Neuronal stem cell (in vitro differentiated cells): ENCODE data around the gene PARP6.
A peak's percentile ranks its signal among the peaks of the same experiment; 100 is the strongest.

Experiments used
- DNase-seq: peaks from one replicate; pipeline ENCODE4 v3.0.0-alpha.2; 2013; ENCODE audit warnings: low spot score
- H2AFZ ChIP-seq: one replicate; pipeline ENCODE4 v1.6.1; 2013; ENCODE audit warnings: mild to moderate bottlenecking, low read length, inconsistent platforms
- H2AK5ac ChIP-seq: 2 replicates; pipeline ENCODE4 v1.6.1; 2013; ENCODE audit warnings: low read depth, mild to moderate bottlenecking, inconsistent platforms, low read length, moderate library complexity, mixed read lengths
- H2BK120ac ChIP-seq: 2 replicates; pipeline ENCODE4 v1.6.1; 2013; ENCODE audit warnings: low read depth, mild to moderate bottlenecking, inconsistent platforms, low read length, moderate library complexity, mixed read lengths
- H2BK12ac ChIP-seq: one replicate; pipeline ENCODE4 v1.6.1; 2013; ENCODE audit warnings: low read length, inconsistent platforms
- H2BK15ac ChIP-seq: 2 replicates; pipeline ENCODE4 v1.6.1; 2013; ENCODE audit warnings: mild to moderate bottlenecking, low read length, inconsistent platforms, mixed read lengths
- H2BK5ac ChIP-seq: one replicate; pipeline ENCODE4 v1.6.1; 2013; ENCODE audit warnings: inconsistent platforms, mild to moderate bottlenecking, low read length, moderate library complexity
- H3K14ac ChIP-seq: one replicate; pipeline ENCODE4 v1.6.1; 2013; ENCODE audit warnings: low read length, inconsistent platforms
- H3K18ac ChIP-seq: 2 replicates; pipeline ENCODE4 v1.6.1; 2013; ENCODE audit warnings: low read length, inconsistent platforms
- H3K23ac ChIP-seq: 2 replicates; pipeline ENCODE4 v1.6.1; 2013; ENCODE audit warnings: low read depth, mild to moderate bottlenecking, mixed read lengths, low read length, inconsistent platforms; ENCODE audit not compliant: poor library complexity
- H3K27ac ChIP-seq: replicated peaks from 3 replicates; pipeline ENCODE4 v1.5.1; 2013; ENCODE audit warnings: low read length, inconsistent platforms
- H3K27me3 ChIP-seq, 3 experiments: 2 replicates each; pipeline ENCODE4 v1.6.1; 2013; ENCODE audit warnings: low read length in 3 of 3, mild to moderate bottlenecking in 2 of 3, inconsistent platforms in 1 of 3, low read depth in 1 of 3, mixed read lengths in 1 of 3, moderate library complexity in 1 of 3; ENCODE audit not compliant: control insufficient read depth in 3 of 3, insufficient read depth in 3 of 3
- H3K36me3 ChIP-seq, 2 donors: replicated peaks in 1 of 2; 2 replicates each; pipeline ENCODE4 v1.6.1; 2013; ENCODE audit warnings: low read length in 2 of 2; ENCODE audit not compliant: control insufficient read depth in 2 of 2, insufficient read depth in 2 of 2
- H3K4ac ChIP-seq: 2 replicates; pipeline ENCODE4 v1.6.1; 2013; ENCODE audit warnings: inconsistent platforms, mild to moderate bottlenecking, low read length, moderate library complexity
- H3K4me1 ChIP-seq, 2 donors: 1 replicate in 1 of 2; 2 replicates in 1 of 2; pipeline ENCODE4 v1.6.1; 2013; ENCODE audit warnings: low read length in 2 of 2, low read depth in 1 of 2; ENCODE audit not compliant: control insufficient read depth in 2 of 2, insufficient read depth in 1 of 2
- H3K4me2 ChIP-seq: one replicate; pipeline ENCODE4 v1.6.1; 2013; ENCODE audit warnings: mild to moderate bottlenecking, low read length, inconsistent platforms; ENCODE audit not compliant: insufficient read depth, poor library complexity, severe bottlenecking
- H3K4me3 ChIP-seq, 2 donors: 2 replicates each; pipeline ENCODE4 v1.5.1; 2013; ENCODE audit warnings: low read length in 2 of 2, mild to moderate bottlenecking in 2 of 2, inconsistent platforms in 1 of 2, moderate library complexity in 1 of 2
- H3K79me1 ChIP-seq: one replicate; pipeline ENCODE4 v1.6.1; 2013; ENCODE audit warnings: low read depth, mild to moderate bottlenecking, inconsistent platforms, low read length, moderate library complexity
- H3K9ac ChIP-seq: one replicate; pipeline ENCODE4 v1.6.1; 2013; ENCODE audit warnings: mild to moderate bottlenecking, low read depth, low read length, inconsistent platforms; ENCODE audit not compliant: poor library complexity
- H3K9me3 ChIP-seq, 2 donors: replicated peaks in 1 of 2; 2 replicates each; pipeline versions ENCODE3 to v1.6.1; 2013; ENCODE audit warnings: low read length in 2 of 2, mild to moderate bottlenecking in 2 of 2, inconsistent platforms in 1 of 2, low read depth in 1 of 2, mixed read lengths in 1 of 2, moderate library complexity in 1 of 2; ENCODE audit not compliant: control insufficient read depth in 2 of 2, insufficient read depth in 1 of 2
- H4K8ac ChIP-seq: one replicate; pipeline ENCODE4 v1.6.1; 2013; ENCODE audit warnings: low read depth, mild to moderate bottlenecking, inconsistent platforms, low read length, moderate library complexity
- H4K91ac ChIP-seq: one replicate; pipeline ENCODE4 v1.6.1; 2013; ENCODE audit warnings: low read length, low read depth, mild to moderate bottlenecking, inconsistent platforms; ENCODE audit not compliant: poor library complexity
- WGBS, 2 donors: extraction: QIAGEN DNeasy Blood & Tissue Kit; methylation state at CpG; one replicate each; pipeline ENCODE4 v1.1.7; 2013; ENCODE audit warnings: missing lambda C conversion rate in 2 of 2, mixed read lengths in 1 of 2; ENCODE audit not compliant: insufficient read length in 2 of 2, insufficient replicate concordance in 1 of 2; ENCODE audit errors: extremely low coverage in 2 of 2; 5-methylcytosine and 5-hydroxymethylcytosine counted together

PARP6 gene

GRCh38 chr15:72229076-72229946, 43.0 kb downstream of the PARP6 start:
- peak overlapping the region; percentile 72 for H3K27ac ChIP-seq

GRCh38 chr15:72227720-72228119, 44.6 kb downstream of the PARP6 start:
- peaks cover 0 to 56% of the 10 kb centered on the region in 2 donors for H3K36me3 ChIP-seq

More at GRCh38 chr15:72229076-72229946, 43.0 kb downstream of the PARP6 start:
- Histone ChIP-seq H2AFZ (no peak overlapping the region), H3K4ac (no peak overlapping the region), H3K9me3 (no peaks in the 10 kb centered on the region), H4K91ac (no peak overlapping the region), H2BK12ac (no peak overlapping the region), H4K8ac (no peak overlapping the region), H3K79me1 (peaks cover 9% of the 10 kb centered on the region), H2BK15ac (no peak overlapping the region), H3K9ac (no peak overlapping the region), H3K18ac (no peak overlapping the region), H2AK5ac (peak overlapping the region; percentile 67), H3K4me2 (peak overlapping the region; percentile 62), H2BK120ac (no peak overlapping the region), H3K36me3 (peaks cover 0 to 40% of the 10 kb centered on the region in 2 donors), H3K23ac (no peak overlapping the region), H2BK5ac (peak overlapping the region; percentile 95), H3K27me3 (no peaks in the 10 kb centered on the region), H3K4me3 (peak overlapping the region; percentile 99 to 100), H3K14ac (no peak overlapping the region), H3K4me1 (peaks cover 21 to 33% of the 10 kb centered on the region in 2 donors)
- DNase-seq, result no peak
- WGBS, 2 donors, result no CpG with 5 or more reads among the region's 25 CpGs

GRCh38 chr15:72227192-72227586, 45.2 kb downstream of the PARP6 start:
- DNase-seq, result no peak
- H2BK5ac ChIP-seq, result no peak overlapping the region
- no peaks in the 10 kb centered on the region for H3K27me3 ChIP-seq
- H2AK5ac ChIP-seq, result no peak overlapping the region
- no peak overlapping the region for H3K14ac ChIP-seq
- no CpG with 5 or more reads among the region's 8 CpGs for WGBS, 2 donors
- H3K23ac ChIP-seq, result no peak overlapping the region
- no peak overlapping the region for H3K18ac ChIP-seq
- H2BK12ac ChIP-seq, result no peak overlapping the region
- peaks cover 11% of the 10 kb centered on the region for H3K79me1 ChIP-seq
- H2BK120ac ChIP-seq, result no peak overlapping the region
- H3K4ac ChIP-seq, result no peak overlapping the region
- H2BK15ac ChIP-seq, result no peak overlapping the region
- no peak overlapping the region for H3K9ac ChIP-seq
- H3K27ac ChIP-seq, result no peak overlapping the region
- H3K4me1 ChIP-seq, result peaks cover 21 to 30% of the 10 kb centered on the region in 2 donors
- no peak overlapping the region for H3K4me2 ChIP-seq
- H2AFZ ChIP-seq, result no peak overlapping the region
- H3K9me3 ChIP-seq, result no peaks in the 10 kb centered on the region
- peaks cover 0 to 61% of the 10 kb centered on the region in 2 donors for H3K36me3 ChIP-seq
- H4K8ac ChIP-seq, result no peak overlapping the region
- no peak overlapping the region for H3K4me3 ChIP-seq
- no peak overlapping the region for H4K91ac ChIP-seq

More at GRCh38 chr15:72227720-72228119, 44.6 kb downstream of the PARP6 start:
- Histone ChIP-seq H2BK5ac (no peak overlapping the region), H3K27ac (peak overlapping the region; percentile 48), H3K23ac (no peak overlapping the region), H2AFZ (no peak overlapping the region), H4K8ac (no peak overlapping the region), H2BK120ac (no peak overlapping the region), H3K4ac (no peak overlapping the region), H3K27me3 (no peaks in the 10 kb centered on the region), H3K9me3 (no peaks in the 10 kb centered on the region), H3K18ac (no peak overlapping the region), H3K4me1 (peaks cover 21 to 33% of the 10 kb centered on the region in 2 donors), H2AK5ac (no peak overlapping the region), H4K91ac (no peak overlapping the region), H3K4me2 (no peak overlapping the region), H3K79me1 (peaks cover 11% of the 10 kb centered on the region), H2BK12ac (no peak overlapping the region), H3K4me3 (no peak overlapping the region), H3K9ac (no peak overlapping the region), H2BK15ac (no peak overlapping the region), H3K14ac (no peak overlapping the region)
- no CpG with 5 or more reads among the region's 4 CpGs for WGBS, 2 donors
- no peak for DNase-seq

GRCh38 chr15:72223278-72223677, 49.1 kb downstream of the PARP6 start:
- WGBS, 2 donors, result no CpG with 5 or more reads among the region's 10 CpGs
- Histone ChIP-seq H2BK120ac (no peak overlapping the region), H3K14ac (no peak overlapping the region), H2AK5ac (no peak overlapping the region), H3K4ac (no peak overlapping the region), H3K9me3 (no peaks in the 10 kb centered on the region), H3K27ac (no peak overlapping the region), H2BK15ac (no peak overlapping the region), H3K4me2 (no peak overlapping the region), H3K9ac (no peak overlapping the region), H3K4me1 (peaks cover 9 to 13% of the 10 kb centered on the region in 2 donors), H3K79me1 (peaks cover 4% of the 10 kb centered on the region), H3K36me3 (peaks cover 16 to 93% of the 10 kb centered on the region in 2 donors), H3K27me3 (no peaks in the 10 kb centered on the region), H2BK5ac (no peak overlapping the region), H3K4me3 (no peak overlapping the region), H3K23ac (no peak overlapping the region), H4K8ac (no peak overlapping the region), H2AFZ (no peak overlapping the region), H2BK12ac (no peak overlapping the region), H4K91ac (no peak overlapping the region), H3K18ac (no peak overlapping the region)
- no peak for DNase-seq
